Stomach (tissue), 4 donors: ENCODE measurements around the gene FGF12.

ENCODE experiments used
- CTCF ChIP-seq, 7 experiments: fragments of 450-650 bp in 4 of 7; fragments of 200-600 bp in 3 of 7; sonication (generic) in 3 of 7; IDR thresholded peaks; one replicate each; pipeline ENCODE4 v1.5.1; 2016 to 2019; ENCODE audit warnings: antibody characterized with exemption in 7 of 7, control low read depth in 2 of 7, mild to moderate bottlenecking in 1 of 7
- POLR2A ChIP-seq, 4 donors: fragments of 450-650 bp; IDR thresholded peaks; one replicate each; pipeline ENCODE4 v1.6.1; 2016; ENCODE audit warnings: antibody characterized with exemption in 4 of 4, control low read depth in 2 of 4, mild to moderate bottlenecking in 1 of 4, moderate library complexity in 1 of 4

- no peak for TF ChIP-seq CTCF (IDR thresholded peaks at IDR 0.05)
- no peak for TF ChIP-seq POLR2A (IDR thresholded peaks at IDR 0.05)
Observed at GRCh38 chr3:192246847-192247559, 480.3 kb downstream of the FGF12 start.
